Fibroblast of lung (primary cell): ENCODE results near the gene PDZD4. TPM values are rescaled to one million over a fixed set of nuclear protein-coding genes. Genes with fewer than 3 reads are reported as not detected.

Experiments
- DNase-seq, 2 donors: peaks; one replicate each; pipeline versions ENCODE4 v3.0.0 to v3.0.0-alpha.2; 2010; ENCODE audit warnings: low read depth in 2 of 2
- H2AFZ ChIP-seq: 2 replicates; pipeline ENCODE4 v1.5.1; 2012; ENCODE audit warnings: low read length, control low read depth, inconsistent platforms
- H3K27ac ChIP-seq: 2 replicates; pipeline ENCODE4 v1.5.1; 2011; ENCODE audit warnings: low read length, control low read depth; ENCODE audit not compliant: insufficient read depth
- H3K27me3 ChIP-seq: 2 replicates; pipeline ENCODE4 v1.5.1; 2011; ENCODE audit warnings: mild to moderate bottlenecking, low read length; ENCODE audit not compliant: control insufficient read depth, insufficient read depth
- H3K36me3 ChIP-seq: 2 replicates; pipeline ENCODE4 v1.5.1; 2011; ENCODE audit warnings: low read length; ENCODE audit not compliant: control insufficient read depth, insufficient read depth
- H3K4me1 ChIP-seq: 2 replicates; pipeline ENCODE4 v1.5.1; 2011; ENCODE audit warnings: low read length; ENCODE audit not compliant: control insufficient read depth, insufficient read depth; ENCODE audit errors: extremely low read depth
- H3K4me2 ChIP-seq: 2 replicates; pipeline ENCODE4 v1.5.1; 2011; ENCODE audit warnings: low read length, control low read depth; ENCODE audit not compliant: insufficient read depth; ENCODE audit errors: extremely low read depth
- H3K4me3 ChIP-seq, 4 experiments: fragments of 200-600 bp in 1 of 4; sonication (generic) in 1 of 4; replicated peaks in 1 of 4; 2 replicates each; pipeline ENCODE4 v1.5.1; 2011 to 2016; ENCODE audit warnings: low read length in 4 of 4, low read depth in 3 of 4, mild to moderate bottlenecking in 3 of 4, control low read depth in 2 of 4, inconsistent platforms in 1 of 4, mixed read lengths in 1 of 4; ENCODE audit not compliant: insufficient read depth in 1 of 4; ENCODE audit errors: control extremely low read depth in 1 of 4
- H3K79me2 ChIP-seq: 2 replicates; pipeline ENCODE4 v1.5.1; 2012; ENCODE audit warnings: mild to moderate bottlenecking, low read length, inconsistent platforms; ENCODE audit not compliant: control insufficient read depth, insufficient read depth
- H3K9ac ChIP-seq: 2 replicates; pipeline ENCODE4 v1.5.1; 2011; ENCODE audit warnings: mild to moderate bottlenecking, low read length, control low read depth; ENCODE audit not compliant: insufficient read depth
- H3K9me3 ChIP-seq: 2 replicates; pipeline ENCODE4 v1.5.1; 2012; ENCODE audit warnings: low read depth, low read length; ENCODE audit not compliant: control insufficient read depth, insufficient read depth
- H4K20me1 ChIP-seq: 2 replicates; pipeline ENCODE4 v1.5.1; 2011; ENCODE audit warnings: low read length; ENCODE audit not compliant: control insufficient read depth, insufficient read depth; ENCODE audit errors: extremely low read depth
- CTCF ChIP-seq, 2 donors: IDR thresholded peaks in 1 of 2; conservative IDR thresholded peaks in 1 of 2; 1 replicate in 1 of 2; 2 replicates in 1 of 2; pipeline ENCODE4 v1.5.1; 2011 to 2012; ENCODE audit warnings: low read length in 2 of 2, control low read depth in 1 of 2, inconsistent platforms in 1 of 2, low read depth in 1 of 2, mild to moderate bottlenecking in 1 of 2
- EZH2 ChIP-seq: IDR thresholded peaks from 2 replicates; pipeline ENCODE4 v1.5.1; 2012; ENCODE audit warnings: low read length, control low read depth, mild to moderate bottlenecking; ENCODE audit errors: missing control alignments
- polyA plus RNA-seq, 2 donors: library from polyadenylated mRNA; depleted of rRNA in 1 of 2; stranded (reverse) in 1 of 2; unstranded in 1 of 2; fragments of >200 nt; gene quantifications; 2 replicates each; pipeline ENCODE4 v1.2.1, GENCODE V29; 2011 to 2012; ENCODE audit warnings: missing spikeins in 1 of 2
- total RNA-seq: library from RNA; depleted of rRNA; stranded (reverse); fragments of >200 nt; gene quantifications from 2 replicates; pipeline ENCODE4 v1.2.1, GENCODE V29; 2014

Gene PDZD4
- total and polyA plus RNA-seq, 2 donors (not counting 1 experiment from before 2014, with no cell fraction given): under 0.01 to 0.10 TPM

- H3K9me3 ChIP-seq: no peaks in the 10 kb centered on the region
- H3K4me3 ChIP-seq: no peak overlapping the region
- no peak overlapping the region for H3K4me2 ChIP-seq
- H3K4me1 ChIP-seq: no peaks in the 10 kb centered on the region
- H3K9ac ChIP-seq: no peak overlapping the region
- TF ChIP-seq EZH2 (no peak), CTCF (conservative IDR thresholded peaks at IDR 0.05 in 1 of 2, IDR thresholded peaks at IDR 0.05 in 1 of 2; ENCODE audit: low read depth in 1 of 2, low read length in 2 of 2) (no peak)
- H2AFZ ChIP-seq: no peak overlapping the region
- H3K36me3 ChIP-seq: no peaks in the 10 kb centered on the region
- H3K79me2 ChIP-seq: no peaks in the 10 kb centered on the region
- H4K20me1 ChIP-seq: no peaks in the 10 kb centered on the region
- no peak for DNase-seq
- H3K27ac ChIP-seq: no peak overlapping the region
- no peaks in the 10 kb centered on the region for H3K27me3 ChIP-seq
Measured at GRCh38 chrX:153869473-153870287, 39.3 kb upstream of the PDZD4 start.

- H3K4me2 ChIP-seq: no peak overlapping the region
- no peaks in the 10 kb centered on the region for H3K36me3 ChIP-seq
- H3K27ac ChIP-seq: no peak overlapping the region
- TF ChIP-seq CTCF (conservative IDR thresholded peaks at IDR 0.05 in 1 of 2, IDR thresholded peaks at IDR 0.05 in 1 of 2; ENCODE audit: low read depth in 1 of 2, low read length in 2 of 2) (no peak), EZH2 (no peak)
- H2AFZ ChIP-seq: no peak overlapping the region
- H3K27me3 ChIP-seq: no peaks in the 10 kb centered on the region
- H3K4me1 ChIP-seq: no peaks in the 10 kb centered on the region
- H4K20me1 ChIP-seq: no peaks in the 10 kb centered on the region
- no peaks in the 10 kb centered on the region for H3K79me2 ChIP-seq
- no peaks in the 10 kb centered on the region for H3K9me3 ChIP-seq
- no peak overlapping the region for H3K9ac ChIP-seq
- no peak for DNase-seq
- no peak overlapping the region for H3K4me3 ChIP-seq
Measured at GRCh38 chrX:153868576-153869472, 38.5 kb upstream of the PDZD4 start.

DNA sequence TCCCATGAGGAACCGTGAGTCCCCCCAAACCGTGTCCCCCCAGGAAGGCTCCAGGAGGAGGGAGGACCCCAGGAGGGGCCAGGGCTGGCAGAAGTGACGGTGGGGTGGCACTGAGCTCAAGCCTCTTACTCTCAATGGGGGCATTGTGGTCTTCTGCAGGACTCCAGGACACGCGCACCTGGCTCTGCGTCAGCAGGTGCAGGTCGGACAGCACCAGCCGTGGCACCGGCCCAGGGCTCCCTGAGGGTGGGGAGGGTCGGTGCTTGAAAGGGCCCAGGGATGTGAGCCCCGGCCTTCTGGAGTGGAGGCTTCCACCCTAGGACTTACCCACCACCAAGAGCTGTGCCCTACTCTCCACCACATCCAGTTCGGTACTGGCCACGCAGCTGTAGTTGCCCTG lies 37.3 kb upstream of the PDZD4 start:
- H3K36me3 ChIP-seq: no peaks in the 10 kb centered on the region
- no peaks in the 10 kb centered on the region for H4K20me1 ChIP-seq
- H3K27me3 ChIP-seq: no peaks in the 10 kb centered on the region
- no peaks in the 10 kb centered on the region for H3K4me1 ChIP-seq
- no peaks in the 10 kb centered on the region for H3K9me3 ChIP-seq
- H2AFZ ChIP-seq: no peak overlapping the region
- no peak overlapping the region for H3K4me2 ChIP-seq
- H3K4me3 ChIP-seq: no peak overlapping the region
- TF ChIP-seq EZH2 (no peak), CTCF (conservative IDR thresholded peaks at IDR 0.05 in 1 of 2, IDR thresholded peaks at IDR 0.05 in 1 of 2; ENCODE audit: low read depth in 1 of 2, low read length in 2 of 2) (no peak)
- H3K9ac ChIP-seq: no peak overlapping the region
- no peaks in the 10 kb centered on the region for H3K79me2 ChIP-seq
- no peak for DNase-seq
- no peak overlapping the region for H3K27ac ChIP-seq
